Hepatocyte (in vitro differentiated cells): ENCODE data around the gene SLC46A1. TPM values are rescaled to one million over a fixed set of nuclear protein-coding genes. Genes with fewer than 3 reads are reported as not detected.

Experiments used
- DNase-seq: peaks from one replicate; pipeline ENCODE4 v3.0.0-alpha.2; 2016; ENCODE audit warnings: low spot score
- H2AFZ ChIP-seq: fragments of 200-600 bp; sonication (generic); 2 replicates; pipeline ENCODE4 v1.6.0; 2016; ENCODE audit warnings: antibody characterized with exemption, mild to moderate bottlenecking
- H3K27ac ChIP-seq: fragments of 200-600 bp; sonication (generic); 2 replicates; pipeline ENCODE4 v1.5.1; 2016; ENCODE audit warnings: mild to moderate bottlenecking
- H3K27me3 ChIP-seq: fragments of 200-600 bp; sonication (generic); 2 replicates; pipeline ENCODE4 v1.6.1; 2016
- H3K36me3 ChIP-seq: fragments of 200-600 bp; sonication (generic); replicated peaks from 2 replicates; pipeline ENCODE4 v1.5.1; 2016; ENCODE audit warnings: low read depth; ENCODE audit not compliant: insufficient read depth
- H3K4me1 ChIP-seq: fragments of 200-600 bp; sonication (generic); 2 replicates; pipeline ENCODE4 v1.5.1; 2016; ENCODE audit warnings: mild to moderate bottlenecking, moderate library complexity; ENCODE audit not compliant: insufficient read depth
- H3K4me2 ChIP-seq: fragments of 200-600 bp; sonication (generic); 2 replicates; pipeline ENCODE4 v1.6.0; 2016
- H3K4me3 ChIP-seq: fragments of 200-600 bp; sonication (generic); 2 replicates; pipeline ENCODE4 v1.5.1; 2016; ENCODE audit warnings: mild to moderate bottlenecking
- H3K79me2 ChIP-seq: fragments of 200-600 bp; sonication (generic); 2 replicates; pipeline ENCODE4 v1.6.0; 2017; ENCODE audit warnings: mild to moderate bottlenecking
- H3K9me2 ChIP-seq: fragments of 200-600 bp; sonication (generic); replicated peaks from 2 replicates; pipeline ENCODE4 v1.6.0; 2017; ENCODE audit warnings: mild to moderate bottlenecking; ENCODE audit not compliant: insufficient read depth
- H3K9me3 ChIP-seq: fragments of 200-600 bp; sonication (generic); 2 replicates; pipeline ENCODE4 v1.5.1; 2016; ENCODE audit warnings: low read depth, mild to moderate bottlenecking
- H4K20me1 ChIP-seq: fragments of 200-600 bp; sonication (generic); 2 replicates; pipeline ENCODE4 v1.6.0; 2016; ENCODE audit warnings: mild to moderate bottlenecking; ENCODE audit not compliant: insufficient read depth, poor library complexity, severe bottlenecking
- CTCF ChIP-seq: fragments of 200-600 bp; sonication (generic); IDR thresholded peaks from 2 replicates; pipeline ENCODE4 v1.5.1; 2016; ENCODE audit warnings: antibody characterized with exemption, mild to moderate bottlenecking; ENCODE audit not compliant: poor library complexity
- EZH2 ChIP-seq: fragments of 200-600 bp; sonication (generic); IDR thresholded peaks from 2 replicates; pipeline ENCODE4 v1.6.1; 2016; ENCODE audit warnings: antibody characterized with exemption, mild to moderate bottlenecking, borderline replicate concordance
- EZH2phosphoT487 ChIP-seq: fragments of 200-600 bp; sonication (generic); IDR thresholded peaks from one replicate; pipeline ENCODE4 v1.6.1; 2018; ENCODE audit warnings: antibody characterized with exemption, mild to moderate bottlenecking, low read depth, moderate library complexity; ENCODE audit not compliant: unreplicated experiment, severe bottlenecking
- WGBS: methylation state at CpG from one replicate; pipeline ENCODE4 v1.1.6; 2016; ENCODE audit warnings: low lambda C conversion rate; ENCODE audit errors: missing lambda C conversion rate; 5-methylcytosine and 5-hydroxymethylcytosine counted together
- polyA plus RNA-seq: library from polyadenylated mRNA; unstranded; fragments of >200 nt; fragmentation: Nextera tagmentation; extraction: Ambion mirVana; gene quantifications from 2 replicates; pipeline ENCODE4 v1.2.1, GENCODE V29; 2016
- total RNA-seq: library from RNA; depleted of rRNA; stranded (reverse); fragments of >200 nt; gene quantifications from 2 replicates; pipeline ENCODE4 v1.2.3, GENCODE V29; 2014

SLC46A1 gene
- total and polyA plus RNA-seq, 2 experiments from 2014 or later = 43.1 to 54.5 TPM

- Histone ChIP-seq H3K4me2 (no peak overlapping the region), H3K9me2 (no peaks in the 10 kb centered on the region), H4K20me1 (no peaks in the 10 kb centered on the region), H3K4me3 (no peak overlapping the region), H3K9me3 (no peaks in the 10 kb centered on the region), H3K4me1 (peaks cover 11% of the 10 kb centered on the region), H3K27ac (peak overlapping the region; percentile 23), H2AFZ (no peak overlapping the region), H3K27me3 (no peaks in the 10 kb centered on the region), H3K36me3 (no peaks in the 10 kb centered on the region), H3K79me2 (no peaks in the 10 kb centered on the region)
- WGBS = 91% methylated on average over 8 of the region's 8 CpGs
- TF ChIP-seq EZH2phosphoT487 (no peak), EZH2 (no peak)
- no peak for DNase-seq
Observed at GRCh38 chr17:28347261-28347891, 58.6 kb downstream of the SLC46A1 start.

DNA sequence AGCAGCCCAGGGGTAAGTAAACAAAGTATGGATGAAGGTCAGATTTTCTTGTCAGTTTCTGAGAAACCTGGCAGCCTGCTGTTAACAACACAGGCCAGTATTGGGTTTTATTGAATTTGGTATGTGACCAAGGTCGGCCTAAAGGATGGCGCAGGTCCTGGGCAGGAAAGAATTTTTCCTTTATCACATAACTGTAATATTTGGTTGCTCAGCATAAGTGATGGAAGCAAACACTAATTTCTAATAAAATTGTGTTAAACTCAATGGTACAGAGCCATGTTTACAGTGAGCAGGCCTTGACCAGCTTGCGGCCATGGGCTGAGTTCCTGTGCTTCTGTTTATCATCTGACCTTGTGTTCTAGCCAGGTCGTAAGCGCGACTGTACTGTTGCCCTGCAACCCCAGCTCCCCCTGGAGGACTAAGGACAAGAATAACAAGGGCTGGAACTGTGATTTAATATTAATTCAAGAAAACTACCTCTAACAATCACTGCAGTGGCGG, 59.2 kb downstream of the SLC46A1 start:
- Histone ChIP-seq H3K27me3 (no peaks in the 10 kb centered on the region), H3K36me3 (no peaks in the 10 kb centered on the region), H3K4me3 (no peak overlapping the region), H3K4me1 (peaks cover 11% of the 10 kb centered on the region), H3K9me3 (no peaks in the 10 kb centered on the region), H3K79me2 (no peaks in the 10 kb centered on the region), H4K20me1 (no peaks in the 10 kb centered on the region), H3K27ac (peak overlapping the region; percentile 23), H2AFZ (no peak overlapping the region), H3K9me2 (no peaks in the 10 kb centered on the region), H3K4me2 (no peak overlapping the region)
- DNase-seq = peak; percentile 62
- TF ChIP-seq EZH2phosphoT487 (no peak), CTCF (peak; percentile 38)
- WGBS = 68% methylated on average over 7 of the region's 7 CpGs

- H3K36me3 ChIP-seq = no peaks in the 10 kb centered on the region
- H2AFZ ChIP-seq = no peak overlapping the region
- TF ChIP-seq CTCF (no peak), EZH2 (no peak), EZH2phosphoT487 (no peak)
- no peaks in the 10 kb centered on the region for H3K9me2 ChIP-seq
- H3K9me3 ChIP-seq = no peaks in the 10 kb centered on the region
- DNase-seq = no peak
- no peak overlapping the region for H3K4me2 ChIP-seq
- H3K4me3 ChIP-seq = no peak overlapping the region
- H3K27me3 ChIP-seq = no peaks in the 10 kb centered on the region
- no peaks in the 10 kb centered on the region for H3K79me2 ChIP-seq
- no peaks in the 10 kb centered on the region for H4K20me1 ChIP-seq
- H3K27ac ChIP-seq = peak overlapping the region; percentile 23
- H3K4me1 ChIP-seq = peaks cover 11% of the 10 kb centered on the region
- 88% methylated on average over 2 of the region's 2 CpGs for WGBS
Observed at GRCh38 chr17:28346199-28346580, 59.8 kb downstream of the SLC46A1 start.

GRCh38 chr17:28345419-28346198, 60.4 kb downstream of the SLC46A1 start:
- WGBS = 88% methylated on average over 13 of the region's 13 CpGs
- no peaks in the 10 kb centered on the region for H4K20me1 ChIP-seq

More at GRCh38 chr17:28345419-28346198, 60.4 kb downstream of the SLC46A1 start:
- TF ChIP-seq EZH2 (no peak), EZH2phosphoT487 (no peak), CTCF (no peak)
- Histone ChIP-seq H3K4me2 (no peak overlapping the region), H3K79me2 (no peaks in the 10 kb centered on the region), H3K36me3 (no peaks in the 10 kb centered on the region), H2AFZ (no peak overlapping the region), H3K27ac (peak overlapping the region; percentile 23), H3K9me3 (no peaks in the 10 kb centered on the region), H3K4me1 (peaks cover 11% of the 10 kb centered on the region), H3K9me2 (no peaks in the 10 kb centered on the region), H3K27me3 (no peaks in the 10 kb centered on the region), H3K4me3 (no peak overlapping the region)
- DNase-seq = no peak
